Measurements from ENCODE around the gene SDE2. TPM values are rescaled to one million over a fixed set of nuclear protein-coding genes. Genes with fewer than 3 reads are reported as not detected.
A peak's percentile ranks its signal among the peaks of the same experiment; 100 is the strongest.

Gene SDE2
- total and polyA plus RNA-seq, 10 of the 15 experiments (the other 5 are each of a cell fraction or from before 2014, with no cell fraction given), result 2.7 to 19.4 (median 12.6) TPM

GRCh38 chr1:225942574-225942973 is 56.6 kb downstream of the SDE2 start (continued):
- TF ChIP-seq USF2 (IDR thresholded peaks at IDR 0.05; ENCODE audit: borderline replicate concordance, low read depth, low read length) (no peak), ZNF207 (IDR thresholded peaks at IDR 0.05; ENCODE audit: borderline replicate concordance) (no peak), DPF2 (IDR thresholded peaks at IDR 0.05) (no peak), RUNX3 (IDR thresholded peaks at IDR 0.05; ENCODE audit: low read length) (peak; percentile 25; the same call in 1 of the 2 replicates), GATAD2B (conservative IDR thresholded peaks at IDR 0.05; ENCODE audit: low read depth) (no peak), JUND (IDR thresholded peaks at IDR 0.05; ENCODE audit: low read depth, low read length) (no peak), POLR2AphosphoS5 (IDR thresholded peaks at IDR 0.05; ENCODE audit: low read length) (no peak), SREBF2 (IDR thresholded peaks at IDR 0.05; ENCODE audit: low read length) (no peak), IRF3 (IDR thresholded peaks at IDR 0.05) (no peak), ESRRA (IDR thresholded peaks at IDR 0.05; ENCODE audit: low read length) (no peak), SMARCA5 (IDR thresholded peaks at IDR 0.05) (no peak), PKNOX1 (IDR thresholded peaks at IDR 0.05) (peak; percentile 75), RAD21 (IDR thresholded peaks at IDR 0.05; ENCODE audit: insufficient read depth, low read depth, low read length) (no peak), GABPA (IDR thresholded peaks at IDR 0.05; ENCODE audit: low read depth) (no peak), ATF7 (IDR thresholded peaks at IDR 0.05; ENCODE audit: low read depth) (no peak), TCF12 (IDR thresholded peaks at IDR 0.05; ENCODE audit: low read depth, low read length) (0 out of 2 replicates have a peak, but pooled peaks have one; percentile 26), TCF7 (IDR thresholded peaks at IDR 0.05; ENCODE audit: borderline replicate concordance) (no peak), CEBPZ (IDR thresholded peaks at IDR 0.05; ENCODE audit: low read depth, low read length) (no peak), ZBTB4 (CRISPR knock-in tag; IDR thresholded peaks at IDR 0.05) (no peak), JUNB (IDR thresholded peaks at IDR 0.05) (no peak), ZBTB33 (IDR thresholded peaks at IDR 0.05) (no peak)
